Activated T-cell treated with anti-CD3 and anti-CD28 coated beads, Interleukin-2, amount 50 U/mL, for 24 hours (primary cell): ENCODE measurements around the gene WSB1.
A peak's percentile ranks its signal among the peaks of the same experiment; 100 is the strongest.

Source experiments
- DNase-seq: peaks from one replicate; pipeline ENCODE4 v3.0.0-alpha.2; 2020
- H3K27ac Mint-ChIP-seq: 2 replicates; pipeline ENCODE4 v1.8.0; 2020; ENCODE audit warnings: mild to moderate bottlenecking, mixed read lengths
- H3K27me3 Mint-ChIP-seq: 2 replicates; pipeline ENCODE4 v1.8.0; 2020; ENCODE audit warnings: mixed read lengths
- H3K36me3 Mint-ChIP-seq: 2 replicates; pipeline ENCODE4 v1.8.0; 2020; ENCODE audit warnings: low read depth, mixed read lengths
- H3K4me1 Mint-ChIP-seq: 2 replicates; pipeline ENCODE4 v1.8.0; 2020; ENCODE audit warnings: low read depth, mixed read lengths
- H3K4me3 Mint-ChIP-seq: 2 replicates; pipeline ENCODE4 v1.8.0; 2020; ENCODE audit warnings: mild to moderate bottlenecking, moderate library complexity, mixed read lengths
- H3K9me3 Mint-ChIP-seq: 2 replicates; pipeline ENCODE4 v1.8.0; 2020; ENCODE audit warnings: mixed read lengths

WSB1 gene

DNA sequence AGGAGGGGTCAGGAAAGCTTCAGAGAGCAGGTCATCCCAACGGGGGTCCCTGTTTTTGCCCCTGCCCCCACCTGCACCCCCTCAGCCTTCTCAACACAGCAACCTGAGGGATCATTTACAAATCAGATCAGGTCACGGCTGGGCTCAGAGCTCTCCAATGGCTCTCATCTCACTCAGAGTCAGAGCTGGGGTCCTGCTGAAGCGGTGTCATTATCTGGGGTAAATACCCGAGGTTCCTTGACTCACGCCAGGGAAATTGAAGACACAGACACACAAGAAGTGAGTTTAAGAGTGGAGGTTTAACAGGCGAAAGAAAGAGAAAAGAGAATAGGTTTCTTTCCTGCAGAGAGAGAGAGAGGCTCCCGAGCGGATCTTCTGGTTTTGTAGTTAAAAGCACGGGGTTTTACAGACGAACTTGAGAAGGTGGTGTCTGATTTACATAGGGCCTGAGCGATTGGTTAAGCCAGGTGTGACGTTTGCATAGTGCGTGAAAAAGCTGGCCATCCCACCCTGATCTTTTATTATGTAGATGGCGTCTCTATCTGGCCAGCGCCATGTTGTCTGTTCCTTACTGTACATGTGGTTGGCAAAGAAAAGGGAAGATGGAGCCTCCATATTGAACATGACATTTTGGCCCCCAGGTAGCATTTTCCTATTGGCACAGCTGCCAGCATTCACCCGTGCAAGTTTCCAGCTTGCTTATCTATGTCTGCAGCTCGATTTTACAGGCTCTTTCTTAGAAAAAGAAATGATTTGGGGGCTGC lies 51.4 kb downstream of the WSB1 start:
- DNase-seq, result no peak
- H3K9me3 Mint-ChIP-seq, result no peaks in the 10 kb centered on the region
- peaks cover 8% of the 10 kb centered on the region for H3K4me1 Mint-ChIP-seq
- H3K4me3 Mint-ChIP-seq, result no peak overlapping the region
- H3K36me3 Mint-ChIP-seq, result no peaks in the 10 kb centered on the region
- no peak overlapping the region for H3K27ac Mint-ChIP-seq
- peaks cover 3% of the 10 kb centered on the region for H3K27me3 Mint-ChIP-seq

DNA sequence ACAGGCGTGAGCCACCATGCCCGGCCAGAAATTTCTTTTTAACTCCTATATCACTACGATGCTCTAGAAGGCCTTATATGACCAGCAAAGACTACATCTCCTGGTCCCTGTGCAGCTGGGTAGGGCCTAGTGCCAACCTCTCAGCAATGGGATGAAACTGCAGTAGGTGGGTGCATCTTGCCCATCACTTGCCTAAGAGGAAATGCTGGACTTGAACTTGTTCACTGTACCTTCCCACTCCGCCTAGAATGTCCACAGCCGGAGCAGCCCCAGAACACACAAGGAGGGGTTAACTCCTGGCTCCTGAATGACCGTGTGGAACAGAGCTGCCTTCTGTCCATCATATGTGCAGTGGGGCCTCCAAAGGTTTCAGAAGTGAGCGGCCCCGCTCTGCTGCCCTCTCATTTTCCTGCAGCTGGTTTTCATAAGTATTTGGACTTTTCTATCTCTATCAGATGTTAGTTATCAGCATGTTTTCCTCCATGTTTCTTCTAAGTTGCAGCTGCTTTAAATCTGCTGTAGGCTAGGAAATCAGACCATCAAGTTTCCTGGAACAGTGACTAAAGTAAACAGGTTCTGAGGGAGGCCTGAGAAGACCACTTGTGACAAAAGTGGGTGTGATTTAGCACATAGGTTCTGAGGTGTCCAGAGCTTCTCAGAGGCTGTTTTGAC lies 52.5 kb downstream of the WSB1 start:
- Mint-ChIP-seq H3K9me3 (no peaks in the 10 kb centered on the region), H3K27me3 (peaks cover 3% of the 10 kb centered on the region), H3K27ac (no peak overlapping the region), H3K36me3 (no peaks in the 10 kb centered on the region), H3K4me3 (no peak overlapping the region), H3K4me1 (peaks cover 8% of the 10 kb centered on the region)
- DNase-seq, result no peak

GRCh38 chr17:27348196-27348595 lies 54.3 kb downstream of the WSB1 start:
- no peak for DNase-seq
- no peaks in the 10 kb centered on the region for H3K9me3 Mint-ChIP-seq
- no peaks in the 10 kb centered on the region for H3K36me3 Mint-ChIP-seq
- no peak overlapping the region for H3K27ac Mint-ChIP-seq
- H3K27me3 Mint-ChIP-seq, result peaks cover 3% of the 10 kb centered on the region
- peak overlapping the region; percentile 10 for H3K4me3 Mint-ChIP-seq
- H3K4me1 Mint-ChIP-seq, result peaks cover 22% of the 10 kb centered on the region

GRCh38 chr17:27349540-27350021 lies 55.7 kb downstream of the WSB1 start:
- Mint-ChIP-seq H3K36me3 (no peaks in the 10 kb centered on the region), H3K4me1 (peaks cover 30% of the 10 kb centered on the region), H3K27me3 (no peaks in the 10 kb centered on the region), H3K9me3 (no peaks in the 10 kb centered on the region), H3K27ac (no peak overlapping the region), H3K4me3 (no peak overlapping the region)
- no peak for DNase-seq

DNA sequence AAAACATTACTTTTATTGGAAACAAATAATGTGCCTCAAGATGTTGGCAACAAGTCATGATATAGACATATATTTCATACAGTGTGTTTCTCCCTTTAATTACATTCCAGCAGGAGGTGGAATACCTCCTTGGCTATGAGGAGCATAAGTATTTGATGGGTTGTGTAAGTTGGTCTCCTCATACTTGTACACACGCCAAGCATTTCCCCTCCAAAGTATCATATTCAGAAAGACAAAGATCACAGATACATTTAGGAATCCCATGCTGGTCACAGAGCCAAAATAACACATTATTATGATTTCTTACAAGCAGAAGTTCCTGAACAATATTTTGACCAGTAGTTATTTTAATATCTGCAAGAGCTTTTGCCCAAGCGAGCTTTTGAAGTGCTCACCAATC lies 57.8 kb downstream of the WSB1 start:
- Mint-ChIP-seq H3K27ac (no peak overlapping the region), H3K27me3 (no peaks in the 10 kb centered on the region), H3K4me3 (peak overlapping the region; percentile 83), H3K36me3 (no peaks in the 10 kb centered on the region), H3K4me1 (peaks cover 36% of the 10 kb centered on the region), H3K9me3 (no peaks in the 10 kb centered on the region)
- DNase-seq, result no peak

GRCh38 chr17:27352448-27353032 lies 58.6 kb downstream of the WSB1 start:
- H3K36me3 Mint-ChIP-seq, result no peaks in the 10 kb centered on the region
- DNase-seq, result no peak
- H3K4me3 Mint-ChIP-seq, result peak overlapping the region; percentile 83
- peaks cover 36% of the 10 kb centered on the region for H3K4me1 Mint-ChIP-seq
- H3K27me3 Mint-ChIP-seq, result no peaks in the 10 kb centered on the region
- H3K27ac Mint-ChIP-seq, result peak overlapping the region; percentile 96
- H3K9me3 Mint-ChIP-seq, result no peaks in the 10 kb centered on the region

- DNase-seq, result no peak
Measured at GRCh38 chr17:27353033-27353460, 59.1 kb downstream of the WSB1 start.

DNA sequence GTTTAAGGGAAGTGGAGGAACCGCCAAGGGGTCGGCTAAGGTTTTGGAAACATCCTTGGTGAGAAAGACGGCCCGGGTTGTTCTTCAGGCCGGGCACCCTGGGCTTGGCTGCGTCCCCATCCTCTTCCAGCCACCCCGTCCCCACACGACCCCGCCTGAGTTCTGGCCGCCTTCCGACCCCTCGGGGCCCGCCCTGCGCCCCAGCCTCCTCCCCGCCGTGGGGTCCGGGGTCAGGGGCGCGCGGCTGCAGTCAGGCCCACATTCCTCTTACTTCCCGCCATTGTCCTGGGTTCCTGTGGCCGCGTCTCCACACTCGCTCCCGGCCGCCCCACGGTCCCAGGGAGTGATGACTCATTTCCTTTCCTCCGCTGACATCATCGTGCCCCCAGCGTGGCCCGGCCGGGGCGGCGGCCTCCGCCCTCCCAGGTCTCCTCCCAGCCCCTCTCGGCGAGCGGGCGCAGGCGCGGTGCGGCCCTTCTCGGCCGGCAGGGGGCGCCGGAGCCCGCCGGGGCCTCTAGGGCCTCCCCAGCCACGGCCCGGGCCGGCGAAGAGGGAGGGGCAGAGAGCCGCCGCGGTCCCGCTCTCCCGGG lies 59.6 kb downstream of the WSB1 start:
- DNase-seq, result peak; percentile 92
- H3K4me3 Mint-ChIP-seq, result peak overlapping the region; percentile 83
- no peaks in the 10 kb centered on the region for H3K9me3 Mint-ChIP-seq

More at GRCh38 chr17:27353033-27353460, 59.1 kb downstream of the WSB1 start:
- Mint-ChIP-seq H3K4me1 (peaks cover 35% of the 10 kb centered on the region), H3K36me3 (no peaks in the 10 kb centered on the region), H3K9me3 (no peaks in the 10 kb centered on the region), H3K4me3 (peak overlapping the region; percentile 83), H3K27me3 (no peaks in the 10 kb centered on the region), H3K27ac (peak overlapping the region; percentile 96)

DNA sequence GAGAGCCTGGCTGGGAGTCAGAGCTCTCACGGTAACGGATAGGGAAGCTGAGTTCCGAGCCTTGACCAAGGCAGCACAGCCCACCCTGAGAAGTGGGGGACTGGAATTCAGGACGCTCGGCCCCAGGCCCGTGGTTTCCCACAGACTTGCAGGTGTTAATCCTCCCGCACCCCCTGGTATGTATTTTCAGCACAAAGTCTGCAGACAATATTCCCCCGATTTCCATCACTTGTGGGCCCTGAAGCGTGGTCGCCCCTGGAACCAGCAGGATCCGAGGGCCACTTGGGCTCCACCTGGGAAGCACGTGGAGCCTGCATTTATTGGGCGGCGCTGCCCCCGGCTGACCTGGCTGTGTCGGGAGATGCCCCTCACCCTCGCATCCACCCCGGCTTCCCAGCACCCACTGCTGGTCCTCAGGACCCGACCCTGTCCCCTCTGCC lies 60.2 kb downstream of the WSB1 start:
- Mint-ChIP-seq H3K4me3 (peak overlapping the region; percentile 83), H3K27me3 (no peaks in the 10 kb centered on the region), H3K36me3 (no peaks in the 10 kb centered on the region), H3K4me1 (peaks cover 28% of the 10 kb centered on the region), H3K9me3 (no peaks in the 10 kb centered on the region), H3K27ac (peak overlapping the region; percentile 77)
- no peak for DNase-seq

More for the DNA sequence above, 59.6 kb downstream of the WSB1 start:
- no peaks in the 10 kb centered on the region for H3K36me3 Mint-ChIP-seq
- H3K27me3 Mint-ChIP-seq, result no peaks in the 10 kb centered on the region
- peaks cover 30% of the 10 kb centered on the region for H3K4me1 Mint-ChIP-seq
- H3K27ac Mint-ChIP-seq, result peak overlapping the region; percentile 96

DNA sequence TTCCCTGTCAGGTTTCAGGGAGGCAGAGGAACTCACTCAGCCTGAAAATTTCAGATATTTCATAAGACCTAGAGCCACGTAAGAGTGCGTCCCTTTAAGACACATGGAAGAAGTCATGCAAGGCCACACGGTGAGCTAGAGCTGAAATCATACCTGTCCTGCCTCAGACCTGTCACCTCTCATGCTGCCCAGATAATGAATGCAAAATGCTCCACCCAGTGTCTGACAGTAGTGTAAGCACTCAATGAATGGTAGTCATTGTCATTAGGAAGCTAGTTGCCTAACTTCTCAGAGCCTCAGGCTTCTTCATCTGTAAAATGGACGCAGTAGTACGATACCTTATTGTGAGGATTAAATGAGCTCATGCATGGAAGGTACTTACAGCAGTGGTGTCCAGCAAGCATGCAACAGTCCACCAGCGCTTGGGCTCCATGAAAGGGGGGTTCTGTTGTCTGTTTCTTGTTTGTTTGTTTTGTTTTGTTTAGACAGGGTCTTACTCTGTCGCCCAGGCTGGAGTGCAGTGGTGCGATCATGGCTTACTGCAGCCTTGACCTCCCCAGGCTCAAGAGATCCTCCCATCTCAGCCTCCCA lies 60.7 kb downstream of the WSB1 start:
- Mint-ChIP-seq H3K9me3 (no peaks in the 10 kb centered on the region), H3K36me3 (no peaks in the 10 kb centered on the region), H3K27me3 (no peaks in the 10 kb centered on the region), H3K4me1 (peaks cover 28% of the 10 kb centered on the region), H3K4me3 (peak overlapping the region; percentile 83), H3K27ac (peak overlapping the region; percentile 77)
- no peak for DNase-seq

GRCh38 chr17:27355419-27355818 lies 61.5 kb downstream of the WSB1 start:
- Mint-ChIP-seq H3K9me3 (no peaks in the 10 kb centered on the region), H3K27ac (no peak overlapping the region), H3K4me1 (peaks cover 28% of the 10 kb centered on the region), H3K36me3 (no peaks in the 10 kb centered on the region), H3K27me3 (no peaks in the 10 kb centered on the region), H3K4me3 (no peak overlapping the region)
- DNase-seq, result no peak

GRCh38 chr17:27356091-27356705 lies 62.3 kb downstream of the WSB1 start:
- Mint-ChIP-seq H3K36me3 (no peaks in the 10 kb centered on the region), H3K27ac (no peak overlapping the region), H3K27me3 (no peaks in the 10 kb centered on the region), H3K4me1 (peaks cover 32% of the 10 kb centered on the region), H3K9me3 (no peaks in the 10 kb centered on the region), H3K4me3 (no peak overlapping the region)
- no peak for DNase-seq

DNA sequence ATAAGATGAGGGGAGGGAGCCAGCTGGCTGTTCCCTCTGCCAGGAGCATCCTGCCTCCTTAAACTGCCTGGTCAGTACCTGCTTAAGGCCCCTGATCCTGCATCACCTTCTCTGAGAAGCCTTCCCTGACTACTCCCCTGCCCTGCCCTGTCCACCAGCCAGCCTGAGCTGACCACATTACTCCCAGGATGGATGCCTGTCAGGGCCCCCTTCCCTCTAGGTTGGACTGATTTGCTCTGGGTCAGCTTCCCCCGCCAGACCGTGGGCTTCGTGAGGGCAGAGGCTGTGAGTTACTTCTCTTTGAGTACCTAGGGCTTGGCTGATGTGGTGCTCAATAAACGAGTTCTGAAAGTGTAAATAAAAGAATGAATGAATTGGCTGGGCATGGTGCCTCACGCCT lies 63.3 kb downstream of the WSB1 start:
- H3K27me3 Mint-ChIP-seq, result no peaks in the 10 kb centered on the region

GRCh38 chr17:27360507-27360906 lies 66.6 kb downstream of the WSB1 start:
- no peaks in the 10 kb centered on the region for H3K36me3 Mint-ChIP-seq
- H3K27ac Mint-ChIP-seq, result no peak overlapping the region
- no peak overlapping the region for H3K4me3 Mint-ChIP-seq
- DNase-seq, result no peak
- H3K4me1 Mint-ChIP-seq, result peaks cover 10% of the 10 kb centered on the region
- H3K9me3 Mint-ChIP-seq, result no peaks in the 10 kb centered on the region
- no peaks in the 10 kb centered on the region for H3K27me3 Mint-ChIP-seq

More for the DNA sequence above, 63.3 kb downstream of the WSB1 start:
- H3K9me3 Mint-ChIP-seq, result no peaks in the 10 kb centered on the region
- peaks cover 27% of the 10 kb centered on the region for H3K4me1 Mint-ChIP-seq
- H3K4me3 Mint-ChIP-seq, result no peak overlapping the region
- H3K36me3 Mint-ChIP-seq, result no peaks in the 10 kb centered on the region
- no peak overlapping the region for H3K27ac Mint-ChIP-seq
- no peak for DNase-seq
